Measurements from ENCODE around the gene DSTYK.
"Not testable (repeated sequence)": the region's sequence is repeated elsewhere in the genome, so short reads cannot be mapped to it uniquely, and the experiment has no call there.

Gene DSTYK

GRCh38 chr1:205240118-205240517 lies 28.6 kb upstream of the DSTYK start:
- no peak for DNase-seq

GRCh38 chr1:205239078-205239477 lies 27.6 kb upstream of the DSTYK start:
- DNase-seq, result no peak

DNA sequence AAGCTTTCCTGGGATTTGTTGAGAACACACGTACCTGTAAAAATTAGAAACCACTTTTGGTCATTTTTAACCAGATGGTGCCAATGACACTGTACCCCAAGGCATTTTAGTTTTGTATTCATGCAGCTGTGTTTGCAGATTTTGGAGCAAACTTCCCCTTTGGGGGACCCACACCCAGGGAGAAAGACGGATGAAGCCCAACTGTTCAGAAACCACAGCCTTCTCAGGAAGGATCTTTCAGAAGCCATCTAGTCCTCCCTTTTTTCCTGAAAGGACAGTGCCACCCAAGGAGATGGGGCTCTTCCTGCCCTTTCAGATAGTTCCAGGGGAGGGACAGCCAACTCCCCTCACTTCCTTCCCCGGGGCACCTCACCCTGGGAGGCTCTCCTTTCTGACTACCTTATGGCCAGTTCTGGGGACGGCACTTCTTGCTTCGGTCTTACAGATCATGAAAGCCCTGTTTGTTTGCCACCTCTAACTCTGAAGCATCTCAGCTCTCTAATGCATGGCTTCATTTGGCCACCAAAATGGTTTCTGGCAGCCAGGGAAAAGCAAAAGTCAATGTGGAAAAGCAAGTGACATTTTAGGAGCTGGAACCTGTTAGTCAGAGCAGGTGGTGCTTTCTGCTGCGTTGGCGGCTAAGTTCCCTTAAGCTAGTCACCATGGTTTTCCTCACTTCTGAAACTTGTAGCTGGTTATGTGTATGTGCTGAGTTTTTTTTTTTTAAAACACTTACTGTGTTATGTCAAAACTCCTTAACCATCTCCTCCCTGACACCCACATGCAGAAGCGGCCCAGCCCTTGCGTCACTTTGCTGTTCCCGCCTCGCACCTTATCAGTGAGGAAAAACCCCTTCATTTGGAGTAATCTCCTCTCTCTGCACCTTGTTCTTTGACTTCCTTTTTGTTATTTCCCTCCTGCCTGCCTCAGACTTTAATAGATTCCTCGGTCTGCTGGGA lies 26.3 kb upstream of the DSTYK start:
- DNase-seq, result no peak

- no peak for DNase-seq
Observed at GRCh38 chr1:205236951-205237475, 25.5 kb upstream of the DSTYK start.

- no peak for DNase-seq
Observed at GRCh38 chr1:205236526-205236925, 25.0 kb upstream of the DSTYK start.

GRCh38 chr1:205235951-205236350 lies 24.4 kb upstream of the DSTYK start:
- DNase-seq, result no peak

- DNase-seq, result not testable (repeated sequence)
Observed at GRCh38 chr1:205233986-205234385, 22.5 kb upstream of the DSTYK start.

DNA sequence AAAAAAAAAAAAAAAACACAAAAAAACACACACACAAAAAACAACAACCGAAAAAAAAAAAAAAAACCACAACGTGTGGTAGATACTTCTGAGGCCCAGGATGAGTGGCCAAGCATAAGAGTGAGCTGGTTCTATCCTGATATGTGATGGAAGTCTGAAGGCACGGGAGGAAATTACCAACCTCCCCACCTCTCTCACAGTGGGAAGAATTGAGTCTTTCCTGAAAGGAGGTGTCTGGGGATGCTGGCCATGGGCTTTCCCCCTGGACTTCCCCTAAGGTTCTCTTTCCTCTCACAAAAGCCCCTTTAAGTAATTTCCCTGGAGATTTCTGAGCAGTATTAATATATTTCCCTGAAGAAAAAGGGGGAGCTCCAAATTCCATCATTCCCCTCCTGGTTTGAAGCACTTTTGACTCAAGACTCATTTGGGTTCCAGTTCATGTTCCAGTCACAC lies 21.5 kb upstream of the DSTYK start:
- no peak for DNase-seq

GRCh38 chr1:205232127-205232820 lies 20.8 kb upstream of the DSTYK start:
- no peak for DNase-seq

- DNase-seq, result no peak
Observed at GRCh38 chr1:205230982-205231381, 19.5 kb upstream of the DSTYK start.

- no peak for DNase-seq
Observed at GRCh38 chr1:205229916-205230700, 18.6 kb upstream of the DSTYK start.

DNA sequence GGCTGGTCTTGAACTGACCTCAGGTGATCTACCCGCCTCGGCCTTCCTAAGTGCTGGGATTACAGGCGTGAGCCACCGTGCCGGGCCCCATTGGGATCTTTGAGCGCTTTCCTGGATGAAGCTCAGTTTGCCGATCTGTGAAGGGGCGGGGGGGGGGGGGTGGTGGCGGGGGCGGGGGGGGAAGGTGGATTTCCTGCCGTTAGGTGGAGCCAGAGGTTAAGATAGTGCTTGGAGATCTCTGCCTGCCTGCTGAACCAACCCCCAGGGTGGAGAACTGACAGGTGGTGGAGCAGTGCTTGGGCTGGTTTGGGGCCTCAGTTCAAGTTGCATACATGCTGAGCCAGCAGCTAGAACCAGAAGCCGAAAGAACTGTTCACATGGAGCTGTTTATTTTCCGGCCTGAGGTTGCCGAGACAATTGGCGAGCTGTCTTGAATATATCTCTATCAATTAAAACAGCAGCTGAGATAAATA lies 17.9 kb upstream of the DSTYK start:
- peak; percentile 61 for DNase-seq

DNA sequence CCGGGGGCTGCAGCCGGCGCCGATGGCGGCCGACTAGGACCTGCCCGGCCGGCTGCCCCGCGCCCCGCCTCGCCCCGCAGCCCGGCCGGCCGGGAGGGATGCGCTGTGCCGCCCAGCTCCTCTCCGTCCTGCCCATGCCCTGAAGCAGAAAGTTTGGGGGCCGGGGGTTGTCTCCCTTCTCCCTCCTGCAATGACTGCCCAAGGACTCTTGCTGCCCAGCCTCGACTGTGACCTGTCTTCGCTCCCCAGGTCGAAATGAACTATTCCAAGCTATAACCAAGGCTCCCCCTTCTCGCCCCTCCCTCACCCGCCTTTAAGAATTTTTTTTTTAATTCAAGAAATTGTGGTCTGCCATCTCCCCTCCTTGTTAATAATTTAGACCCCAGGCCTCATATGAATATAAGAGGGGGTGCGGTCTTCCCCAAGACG lies 16.6 kb upstream of the DSTYK start:
- no peak for DNase-seq

- DNase-seq, result peak; percentile 86
Observed at GRCh38 chr1:205227584-205228013, 16.1 kb upstream of the DSTYK start, which contains the start of gene TMCC2. TSS of gene TMCC2 (plus strand) at chr1:205227946. CDS start at chr1:205228565, 619 bp downstream.

DNA sequence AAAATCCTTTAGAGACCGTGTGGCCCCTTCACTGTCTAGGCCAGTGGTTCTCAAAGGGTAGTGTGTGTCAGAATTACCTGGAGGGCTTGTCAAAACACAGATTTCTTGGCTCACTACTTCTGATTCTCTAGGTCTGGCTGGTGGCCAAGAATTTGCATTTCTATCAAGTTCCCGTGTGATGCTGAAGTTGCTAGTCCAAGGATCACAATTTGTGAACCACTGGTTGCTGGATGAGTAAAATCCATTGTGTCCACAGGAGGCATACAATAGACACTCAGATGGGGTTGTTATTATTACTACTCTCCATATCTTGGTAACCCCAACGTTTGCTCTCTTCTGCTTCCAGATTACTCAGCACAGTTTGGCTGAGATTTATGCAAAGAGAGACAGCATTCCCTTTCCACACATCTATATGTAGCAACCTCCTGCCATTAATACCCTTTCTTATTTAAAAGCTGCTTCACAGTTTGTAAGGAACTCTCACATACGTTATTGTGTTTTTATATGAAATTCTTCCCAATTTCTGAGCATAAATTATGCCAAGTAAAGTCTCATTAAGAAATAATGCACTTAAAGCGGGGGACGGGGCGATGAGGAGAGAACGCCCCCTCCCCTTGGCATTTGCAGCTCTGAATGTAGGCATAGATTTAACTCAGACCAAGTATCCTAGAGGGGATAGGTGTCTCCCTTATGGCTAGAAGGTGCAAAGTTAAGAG lies 15.5 kb upstream of the DSTYK start:
- DNase-seq, result no peak

GRCh38 chr1:205225901-205226765 lies 14.6 kb upstream of the DSTYK start:
- no peak for DNase-seq

DNA sequence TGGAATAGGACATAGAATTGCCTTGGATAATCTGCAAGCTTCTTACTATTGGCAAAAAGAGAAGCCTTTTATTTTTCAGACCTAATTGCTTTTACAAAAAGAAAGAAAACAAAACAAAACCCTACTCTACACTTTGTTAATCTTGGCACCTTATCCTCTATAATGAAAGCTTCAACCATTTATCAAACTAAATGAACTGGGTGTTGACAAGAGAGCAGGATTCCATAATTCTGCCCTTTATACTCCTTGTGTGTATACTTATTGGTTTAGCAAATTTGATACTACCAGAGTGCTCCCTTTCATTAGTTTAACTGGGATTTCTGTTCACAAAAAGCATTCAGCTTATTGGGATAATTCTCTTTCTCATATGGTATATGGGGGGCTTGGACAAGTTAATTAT lies 13.2 kb upstream of the DSTYK start:
- no peak for DNase-seq

GRCh38 chr1:205220421-205220820 lies 8.9 kb upstream of the DSTYK start:
- no peak for DNase-seq

DNA sequence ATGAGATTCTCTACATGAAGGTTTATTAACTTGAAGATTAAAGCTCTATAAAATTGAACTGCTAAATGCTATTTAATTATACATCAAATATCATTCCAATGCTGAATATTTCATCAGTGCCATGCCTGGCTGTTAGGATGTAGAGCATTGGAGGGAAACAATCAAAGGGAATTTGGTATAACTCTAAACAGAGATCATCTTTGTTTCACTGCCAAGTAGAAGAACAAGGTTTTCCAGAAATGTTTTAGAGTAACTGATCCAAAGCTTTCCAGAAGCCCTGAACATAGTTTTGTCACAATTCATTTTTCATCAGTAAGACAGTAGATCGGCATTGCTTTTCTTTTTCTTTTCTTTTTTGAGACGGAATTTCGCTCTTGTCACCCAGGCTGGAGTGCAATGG lies 5.9 kb upstream of the DSTYK start:
- DNase-seq, result no peak

GRCh38 chr1:205216588-205216987 lies 5.1 kb upstream of the DSTYK start:
- no peak for DNase-seq

- DNase-seq, result no peak
Observed at GRCh38 chr1:205214756-205215155, 3.3 kb upstream of the DSTYK start.
